ENCODE measurements around the gene SLC30A7.

DNA sequence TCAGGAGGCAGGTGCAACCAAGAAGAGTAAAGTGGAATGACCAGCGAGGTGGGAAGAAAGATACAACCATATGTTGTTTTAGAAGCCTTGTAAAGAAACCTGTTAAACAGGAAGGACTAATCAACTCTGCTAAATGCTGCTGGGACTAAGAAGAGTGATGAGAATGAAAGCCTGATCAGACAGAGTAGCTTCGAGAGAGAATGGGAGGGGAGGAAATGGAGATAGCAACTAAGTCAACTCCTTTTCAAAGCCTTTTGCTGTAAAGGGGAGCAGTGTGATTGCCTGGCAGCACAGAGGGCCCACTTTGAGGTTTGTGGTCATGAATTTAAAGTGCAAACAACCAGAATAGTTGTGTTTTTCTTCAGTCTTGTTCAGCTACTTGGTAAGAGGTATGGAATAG is 31.4 kb downstream of the SLC30A7 start:
- TF ChIP-seq, protein P1, sequence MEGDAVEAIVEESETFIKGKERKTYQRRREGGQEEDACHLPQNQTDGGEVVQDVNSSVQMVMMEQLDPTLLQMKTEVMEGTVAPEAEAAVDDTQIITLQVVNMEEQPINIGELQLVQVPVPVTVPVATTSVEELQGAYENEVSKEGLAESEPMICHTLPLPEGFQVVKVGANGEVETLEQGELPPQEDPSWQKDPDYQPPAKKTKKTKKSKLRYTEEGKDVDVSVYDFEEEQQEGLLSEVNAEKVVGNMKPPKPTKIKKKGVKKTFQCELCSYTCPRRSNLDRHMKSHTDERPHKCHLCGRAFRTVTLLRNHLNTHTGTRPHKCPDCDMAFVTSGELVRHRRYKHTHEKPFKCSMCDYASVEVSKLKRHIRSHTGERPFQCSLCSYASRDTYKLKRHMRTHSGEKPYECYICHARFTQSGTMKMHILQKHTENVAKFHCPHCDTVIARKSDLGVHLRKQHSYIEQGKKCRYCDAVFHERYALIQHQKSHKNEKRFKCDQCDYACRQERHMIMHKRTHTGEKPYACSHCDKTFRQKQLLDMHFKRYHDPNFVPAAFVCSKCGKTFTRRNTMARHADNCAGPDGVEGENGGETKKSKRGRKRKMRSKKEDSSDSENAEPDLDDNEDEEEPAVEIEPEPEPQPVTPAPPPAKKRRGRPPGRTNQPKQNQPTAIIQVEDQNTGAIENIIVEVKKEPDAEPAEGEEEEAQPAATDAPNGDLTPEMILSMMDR (IDR thresholded peaks at IDR 0.05; ENCODE audit: low read length), result no peak
- TF ChIP-seq EZH2phosphoT487 (IDR thresholded peaks at IDR 0.05; ENCODE audit: low read length) (no peak), EZH2 (optimal IDR thresholded peaks at IDR 0.05; ENCODE audit: low read depth, low read length) (no peak)

Measured in MM.1S (cell line).